H1 (cell line): ENCODE data around the gene GPR17.

Experiments
- ASH2L ChIP-seq: fragments of 200-600, 300-600 bp; sonication (generic); IDR thresholded peaks from one replicate; pipeline ENCODE4 v1.7.1; 2017; ENCODE audit warnings: low read length
- CHD2 ChIP-seq: IDR thresholded peaks from 2 replicates; pipeline ENCODE4 v1.6.1; 2012; ENCODE audit warnings: low read length, improper control_type of control experiment
- CTCF ChIP-seq, 3 experiments: IDR thresholded peaks; 1 replicate in 2 of 3; 2 replicates in 1 of 3; pipeline versions ENCODE4 v1.5.1 to v1.6.1; 2011; ENCODE audit warnings: low read length in 3 of 3, mild to moderate bottlenecking in 3 of 3, inconsistent platforms in 2 of 3, low read depth in 1 of 3, moderate library complexity in 1 of 3; ENCODE audit not compliant: insufficient read depth in 1 of 3; ENCODE audit errors: control extremely low read depth in 1 of 3
- EGR1 ChIP-seq: IDR thresholded peaks from 2 replicates; pipeline ENCODE4 v1.6.1; 2011; ENCODE audit warnings: low read depth, low read length, borderline replicate concordance
- JUND ChIP-seq: IDR thresholded peaks from 2 replicates; pipeline ENCODE4 v1.6.1; 2011; ENCODE audit warnings: mild to moderate bottlenecking, improper control_type of control experiment, low read length
- MAX ChIP-seq: IDR thresholded peaks from 2 replicates; pipeline ENCODE4 v1.6.1; 2012; ENCODE audit warnings: inconsistent platforms
- POLR2A ChIP-seq, 2 experiments: IDR thresholded peaks; 1 replicate in 1 of 2; 2 replicates in 1 of 2; pipeline ENCODE4 v1.6.1; 2011; ENCODE audit warnings: low read depth in 2 of 2, low read length in 2 of 2, mild to moderate bottlenecking in 2 of 2; ENCODE audit errors: control extremely low read depth in 1 of 2
- RAD21 ChIP-seq, 2 experiments: IDR thresholded peaks in 1 of 2; conservative IDR thresholded peaks in 1 of 2; 2 replicates each; pipeline ENCODE4 v1.6.1; 2011; ENCODE audit warnings: low read depth in 2 of 2, low read length in 2 of 2, improper control_type of control experiment in 1 of 2, inconsistent platforms in 1 of 2, mild to moderate bottlenecking in 1 of 2, moderate library complexity in 1 of 2
- SIN3A ChIP-seq, 2 experiments: IDR thresholded peaks in 1 of 2; conservative IDR thresholded peaks in 1 of 2; 2 replicates each; pipeline ENCODE4 v1.6.1; 2011 to 2012; ENCODE audit warnings: low read length in 2 of 2, improper control_type of control experiment in 1 of 2, low read depth in 1 of 2, mild to moderate bottlenecking in 1 of 2
- SUZ12 ChIP-seq: fragments of 200-600 bp; sonication (generic); IDR thresholded peaks from 2 replicates; pipeline ENCODE4 v1.6.1; 2012; ENCODE audit warnings: mild to moderate bottlenecking, inconsistent platforms, low read length, moderate library complexity, mixed read lengths
- TAF1 ChIP-seq: IDR thresholded peaks from 2 replicates; pipeline ENCODE4 v1.6.1; 2011; ENCODE audit warnings: mild to moderate bottlenecking, low read depth, low read length
- TEAD4 ChIP-seq: IDR thresholded peaks from 2 replicates; pipeline ENCODE4 v1.6.1; 2012; ENCODE audit warnings: low read depth, low read length, inconsistent platforms, mixed read lengths
- YY1 ChIP-seq: IDR thresholded peaks from 2 replicates; pipeline ENCODE4 v1.6.1; 2011; ENCODE audit warnings: low read depth, mild to moderate bottlenecking, low read length
- TF ChIP-seq, protein P1 (sequence below): IDR thresholded peaks from 2 replicates; pipeline ENCODE4 v1.6.1; 2011; ENCODE audit warnings: low read depth, mild to moderate bottlenecking, low read length; ENCODE audit not compliant: insufficient read depth

DNA sequence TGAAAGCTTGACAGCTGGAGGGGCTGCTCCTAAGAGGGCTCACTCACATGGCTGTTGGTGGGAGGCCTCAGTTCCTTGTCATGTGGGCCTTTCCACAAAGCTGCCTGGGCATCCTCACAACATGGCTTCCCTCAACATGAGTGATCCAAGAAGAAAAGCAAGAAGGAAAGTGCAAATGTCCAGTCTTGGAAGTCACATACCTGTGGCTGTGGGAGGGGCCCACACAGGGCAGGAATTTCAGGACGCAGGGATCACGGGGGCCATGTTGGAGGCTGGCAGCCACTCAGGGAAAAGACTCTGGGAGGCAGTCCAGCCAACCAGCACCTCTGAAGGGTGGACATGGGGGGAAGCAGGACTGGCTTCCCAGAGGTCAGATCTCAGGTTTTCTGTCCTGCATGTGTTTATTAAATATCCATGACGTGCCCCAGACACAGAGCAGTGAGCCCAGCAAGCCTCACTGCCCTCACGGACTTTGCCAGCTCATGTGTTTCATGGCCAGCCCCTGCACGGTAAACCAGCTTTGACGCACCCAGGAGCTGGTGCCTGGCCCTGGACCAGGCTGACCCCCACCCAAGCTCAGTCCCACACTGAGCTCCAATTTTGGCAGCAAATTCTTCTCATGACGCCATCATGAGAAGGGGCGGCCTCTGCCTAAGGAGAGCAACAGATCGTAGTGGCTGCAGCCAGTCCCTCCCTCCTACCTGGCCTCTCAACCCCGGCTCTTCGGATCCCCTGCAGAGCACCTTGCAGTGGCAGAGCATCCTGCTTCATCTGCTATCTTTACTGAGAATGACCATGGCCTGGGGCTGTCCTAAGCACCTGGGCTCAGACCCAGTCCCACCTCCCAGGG, 34.7 kb upstream of the GPR17 start:
- TF ChIP-seq RAD21 (IDR thresholded peaks at IDR 0.05 in 1 of 2, conservative IDR thresholded peaks at IDR 0.05 in 1 of 2; ENCODE audit: low read depth in 2 of 2, low read length in 2 of 2) (no peak), TEAD4 (no peak), EGR1 (no peak), ASH2L (no peak), TAF1 (no peak), JUND (no peak), MAX (no peak), CHD2 (no peak), CTCF (IDR thresholded peaks at IDR 0.05; ENCODE audit: control extremely low read depth in 1 of 3, insufficient read depth in 1 of 3, low read depth in 1 of 3, low read length in 3 of 3) (no peak), SUZ12 (no peak), YY1 (no peak), POLR2A (IDR thresholded peaks at IDR 0.05; ENCODE audit: control extremely low read depth in 1 of 2, low read depth in 2 of 2, low read length in 2 of 2) (no peak), SIN3A (conservative IDR thresholded peaks at IDR 0.05 in 1 of 2, IDR thresholded peaks at IDR 0.05 in 1 of 2; ENCODE audit: low read depth in 1 of 2, low read length in 2 of 2) (no peak)
- TF ChIP-seq, protein P1, sequence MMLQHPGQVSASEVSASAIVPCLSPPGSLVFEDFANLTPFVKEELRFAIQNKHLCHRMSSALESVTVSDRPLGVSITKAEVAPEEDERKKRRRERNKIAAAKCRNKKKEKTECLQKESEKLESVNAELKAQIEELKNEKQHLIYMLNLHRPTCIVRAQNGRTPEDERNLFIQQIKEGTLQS, result no peak
